Measurements from ENCODE around the gene PLEKHM1.

GRCh38 chr17:45397796-45398195 lies 92.7 kb downstream of the PLEKHM1 start:
- TF ChIP-seq CTCF (IDR thresholded peaks at IDR 0.05; ENCODE audit: low read depth, low read length, poor library complexity, severe bottlenecking) (no peak), EZH2phosphoT487 (IDR thresholded peaks at IDR 0.05; ENCODE audit: borderline replicate concordance, low read length) (no peak)

Measured in DOHH2 (cell line).